Brain microvascular endothelial cell (primary cell): ENCODE data around the gene SF1.

Source experiments
- DNase-seq: peaks from one replicate; pipeline ENCODE4 v3.0.0-alpha.2; 2020
- H3K27ac ChIP-seq: fragments of 250-450 bp; sonication (Bioruptor Pico); 2 replicates; pipeline ENCODE4 v1.5.1; 2020; ENCODE audit warnings: mild to moderate bottlenecking, moderate library complexity
- H3K27me3 ChIP-seq: fragments of 250-450 bp; sonication (Bioruptor Pico); replicated peaks from 2 replicates; pipeline ENCODE4 v1.5.1; 2020; ENCODE audit warnings: mild to moderate bottlenecking
- H3K36me3 ChIP-seq: fragments of 250-450 bp; sonication (Bioruptor Pico); replicated peaks from 2 replicates; pipeline ENCODE4 v1.5.1; 2020; ENCODE audit warnings: mild to moderate bottlenecking
- H3K4me3 ChIP-seq: 2 replicates; pipeline ENCODE4 v1.5.1; 2011; ENCODE audit warnings: low read depth, mild to moderate bottlenecking, control low read depth, low read length, moderate library complexity
- in situ Hi-C: cut with HindIII; loops from 2 replicates; pipeline ENCODE4 v1.10.0; 2017; ENCODE audit warnings: low sequenced_read_pairs, low pct_ligation_motif_present
- TF ChIP-seq, protein P1 (sequence below): IDR thresholded peaks from 2 replicates; pipeline ENCODE4 v1.5.1; 2011; ENCODE audit warnings: low read depth, mild to moderate bottlenecking, moderate library complexity, low read length, control low read depth, inconsistent platforms; ENCODE audit errors: missing control alignments

The SF1 gene

DNA sequence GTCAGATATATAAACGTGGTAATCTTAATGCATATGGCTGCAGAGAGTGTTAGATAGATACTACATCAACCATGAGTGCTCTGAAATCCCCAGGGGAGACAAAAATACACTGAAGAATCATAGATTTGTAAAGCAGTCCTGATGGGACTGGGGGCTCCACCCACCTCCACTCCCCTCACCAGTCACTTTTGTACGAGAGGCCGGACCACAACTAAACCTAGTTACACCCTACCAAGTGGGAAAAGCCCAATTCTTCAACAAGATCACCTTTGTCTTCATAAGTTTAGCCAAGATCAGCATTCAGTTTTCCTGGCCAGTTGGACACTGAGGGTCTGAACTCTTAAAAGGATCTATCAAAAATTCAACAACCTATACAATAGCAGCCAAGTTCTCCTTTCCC, 1.5 kb downstream of the SF1 start:
- no peak for DNase-seq
- in situ Hi-C loops = no loop called here
- Histone ChIP-seq H3K27ac (no peak overlapping the region), H3K4me3 (peak overlapping the region; percentile 89), H3K27me3 (no peaks in the 10 kb centered on the region), H3K36me3 (peaks cover 53% of the 10 kb centered on the region)
- TF ChIP-seq, protein P1, sequence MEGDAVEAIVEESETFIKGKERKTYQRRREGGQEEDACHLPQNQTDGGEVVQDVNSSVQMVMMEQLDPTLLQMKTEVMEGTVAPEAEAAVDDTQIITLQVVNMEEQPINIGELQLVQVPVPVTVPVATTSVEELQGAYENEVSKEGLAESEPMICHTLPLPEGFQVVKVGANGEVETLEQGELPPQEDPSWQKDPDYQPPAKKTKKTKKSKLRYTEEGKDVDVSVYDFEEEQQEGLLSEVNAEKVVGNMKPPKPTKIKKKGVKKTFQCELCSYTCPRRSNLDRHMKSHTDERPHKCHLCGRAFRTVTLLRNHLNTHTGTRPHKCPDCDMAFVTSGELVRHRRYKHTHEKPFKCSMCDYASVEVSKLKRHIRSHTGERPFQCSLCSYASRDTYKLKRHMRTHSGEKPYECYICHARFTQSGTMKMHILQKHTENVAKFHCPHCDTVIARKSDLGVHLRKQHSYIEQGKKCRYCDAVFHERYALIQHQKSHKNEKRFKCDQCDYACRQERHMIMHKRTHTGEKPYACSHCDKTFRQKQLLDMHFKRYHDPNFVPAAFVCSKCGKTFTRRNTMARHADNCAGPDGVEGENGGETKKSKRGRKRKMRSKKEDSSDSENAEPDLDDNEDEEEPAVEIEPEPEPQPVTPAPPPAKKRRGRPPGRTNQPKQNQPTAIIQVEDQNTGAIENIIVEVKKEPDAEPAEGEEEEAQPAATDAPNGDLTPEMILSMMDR = no peak

DNA sequence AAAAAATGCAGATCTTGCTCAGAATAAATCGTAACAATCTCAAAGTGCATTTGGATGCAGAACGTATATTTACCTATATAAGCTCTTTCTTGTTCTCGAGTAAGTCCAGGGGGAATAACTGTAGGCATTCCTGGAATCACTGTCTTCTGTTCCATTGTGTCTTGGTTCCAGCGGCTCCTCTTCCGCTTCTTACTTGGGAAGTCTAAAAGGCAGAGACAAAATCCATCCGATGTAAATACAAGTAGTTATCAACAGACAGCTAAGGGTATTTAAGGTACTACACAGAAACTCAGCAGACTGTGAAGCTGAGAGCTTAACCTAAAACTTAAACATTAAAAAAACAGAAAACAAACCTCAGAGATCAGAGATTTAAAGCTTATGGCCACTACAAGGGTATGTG, 1.9 kb downstream of the SF1 start:
- H3K27ac ChIP-seq = no peak overlapping the region

DNA sequence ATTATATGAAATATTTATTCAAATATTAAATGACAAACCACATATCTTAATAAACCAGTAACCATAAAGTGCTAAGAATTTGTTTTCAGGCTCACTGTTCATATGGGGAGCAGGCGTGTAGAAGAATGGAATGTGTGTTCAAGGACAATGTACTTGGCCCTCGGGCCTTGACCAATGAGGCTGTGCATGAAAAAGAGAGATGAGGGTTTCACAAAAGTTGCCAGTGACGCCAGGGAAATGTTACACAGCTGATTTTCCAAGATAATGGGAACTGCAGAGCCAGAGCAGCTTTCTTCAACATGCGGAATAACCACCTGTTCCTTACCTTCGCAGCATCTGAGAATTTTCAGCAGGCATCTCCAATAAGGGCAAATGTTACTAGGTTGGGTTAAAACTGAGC, 4.2 kb downstream of the SF1 start:
- H3K36me3 ChIP-seq = peaks cover 80% of the 10 kb centered on the region
- H3K27ac ChIP-seq = no peak overlapping the region
- no peaks in the 10 kb centered on the region for H3K27me3 ChIP-seq
- no peak for DNase-seq
- no peak overlapping the region for H3K4me3 ChIP-seq
- in situ Hi-C loops = no loop called here
- TF ChIP-seq, protein P1 = no peak

More for the DNA sequence above, 1.9 kb downstream of the SF1 start:
- Histone ChIP-seq H3K27me3 (no peaks in the 10 kb centered on the region), H3K36me3 (peaks cover 57% of the 10 kb centered on the region), H3K4me3 (peak overlapping the region; percentile 89)
- in situ Hi-C loops = no loop called here
- TF ChIP-seq, protein P1 = no peak
- DNase-seq = no peak

DNA sequence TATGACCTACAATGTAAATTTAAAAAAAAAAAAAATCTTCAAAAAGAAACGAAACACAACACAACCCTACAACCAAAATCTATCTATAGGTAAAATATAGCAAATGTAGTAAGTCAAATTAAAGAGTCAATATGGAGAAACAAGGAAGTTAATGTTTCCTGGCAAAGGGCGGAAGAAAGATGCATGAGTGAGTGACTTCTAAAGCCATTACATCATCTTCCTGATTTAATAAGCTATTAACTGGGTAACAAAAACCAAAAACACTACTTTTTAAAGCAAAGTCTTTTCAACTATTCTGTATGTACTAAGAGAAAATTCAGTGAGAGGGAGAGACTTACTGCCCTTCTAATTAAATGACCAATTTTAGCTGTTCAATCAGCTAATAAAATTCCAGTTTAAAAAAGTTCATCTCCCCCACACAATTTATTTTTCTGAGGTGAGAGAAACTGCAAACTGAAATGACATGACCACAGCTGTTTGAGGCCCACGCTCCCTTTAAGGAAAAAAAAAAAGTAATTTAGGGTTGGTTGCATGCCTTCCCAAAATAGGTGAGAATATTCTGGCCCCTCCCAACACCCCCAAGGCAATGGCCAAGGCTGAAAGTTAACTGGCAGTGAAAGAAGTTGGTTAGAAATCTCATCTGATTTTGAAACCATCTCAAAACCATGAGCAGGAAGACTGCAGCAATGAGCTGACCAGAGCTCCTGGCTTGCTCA, 5.9 kb downstream of the SF1 start:
- Histone ChIP-seq H3K27me3 (no peaks in the 10 kb centered on the region), H3K27ac (no peak overlapping the region), H3K36me3 (peaks cover 93% of the 10 kb centered on the region), H3K4me3 (no peak overlapping the region)
- TF ChIP-seq, protein P1 = no peak
- in situ Hi-C loops = no loop called here
- no peak for DNase-seq

DNA sequence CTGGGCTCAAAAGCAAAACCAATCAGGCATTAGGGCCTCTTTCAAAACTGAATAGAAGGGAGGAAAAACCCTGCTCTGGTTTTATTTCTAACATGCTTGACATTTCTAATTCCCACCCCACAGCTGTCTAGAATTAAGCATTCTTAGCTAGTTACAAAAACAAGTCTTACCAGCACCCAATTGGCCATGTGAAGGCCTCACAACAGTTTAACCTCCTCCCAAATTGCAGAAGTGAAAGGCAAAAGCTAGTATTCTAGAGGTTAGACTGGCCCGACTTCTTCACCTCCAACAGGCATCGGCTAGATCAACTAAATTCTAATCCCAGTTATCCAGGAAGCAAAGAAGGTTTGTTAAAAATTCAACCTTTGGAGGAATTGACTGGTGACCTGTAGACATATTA, 6.5 kb downstream of the SF1 start:
- Histone ChIP-seq H3K27me3 (no peaks in the 10 kb centered on the region), H3K4me3 (no peak overlapping the region), H3K27ac (no peak overlapping the region), H3K36me3 (peaks cover 96% of the 10 kb centered on the region)
- in situ Hi-C loops = no loop called here
- DNase-seq = no peak
- TF ChIP-seq, protein P1 = no peak

DNA sequence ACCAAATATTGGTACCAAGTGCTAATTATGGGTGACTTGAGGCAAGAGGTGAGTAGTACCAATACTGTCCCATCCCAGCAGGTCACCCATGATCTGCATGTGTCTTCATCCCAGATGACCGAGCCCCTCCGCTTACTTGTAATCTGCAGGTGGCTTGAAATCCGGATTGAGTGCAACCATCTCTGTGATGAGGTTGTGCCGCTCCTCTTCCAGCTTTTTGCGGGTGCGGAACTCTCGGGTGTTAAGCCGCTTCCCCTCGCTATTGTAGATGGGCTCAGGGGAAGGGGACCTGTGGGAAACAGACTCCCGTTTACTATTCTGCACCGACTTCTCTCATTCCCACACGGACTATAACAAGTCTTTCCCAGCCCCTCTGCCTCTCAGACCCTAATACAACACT, 8.2 kb downstream of the SF1 start:
- TF ChIP-seq, protein P1 = no peak
- in situ Hi-C loops = no loop called here
- Histone ChIP-seq H3K27me3 (no peaks in the 10 kb centered on the region), H3K36me3 (peaks cover 92% of the 10 kb centered on the region), H3K27ac (no peak overlapping the region), H3K4me3 (no peak overlapping the region)
- DNase-seq = no peak
